B cell (primary cell): Measurements from ENCODE around the gene MAGEA9B.

Source experiments
- CTCF ChIP-seq: fragments of 200-600 bp; IDR thresholded peaks from one replicate; pipeline ENCODE4 v1.8.0; 2022; ENCODE audit warnings: antibody characterized with exemption, mild to moderate bottlenecking
- EZH2 ChIP-seq: IDR thresholded peaks from 2 replicates; pipeline ENCODE4 v1.6.1; 2012; ENCODE audit warnings: borderline replicate concordance, low read depth, mild to moderate bottlenecking, moderate library complexity, low read length; ENCODE audit not compliant: insufficient read depth, poor library complexity, severe bottlenecking

DNA sequence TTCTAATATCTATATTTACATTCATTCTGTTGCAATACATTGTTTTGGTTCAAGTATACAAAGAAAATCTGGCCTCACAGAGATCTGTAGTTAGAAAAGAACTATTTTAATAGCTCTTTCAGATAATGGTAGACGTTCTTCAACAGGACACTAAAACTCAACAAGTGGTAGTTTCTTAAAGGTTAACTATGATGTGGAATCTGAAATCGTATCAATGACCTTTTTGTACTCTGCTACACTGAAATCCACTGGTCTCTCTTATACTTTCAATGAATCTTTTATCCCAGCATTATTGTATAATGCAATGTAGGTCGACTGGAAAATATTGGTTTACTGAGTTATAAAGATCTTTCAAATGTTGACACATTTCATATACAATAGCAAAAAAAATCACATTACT is 31.6 kb upstream of the MAGEA9B start:
- TF ChIP-seq CTCF (no peak), EZH2 (no peak)
